ENCODE results near the gene SOX8.
"Not testable (repeated sequence)": the region's sequence is repeated elsewhere in the genome, so short reads cannot be mapped to it uniquely, and the experiment has no call there.

SOX8 gene

GRCh38 chr16:1025183-1025809, 43.7 kb downstream of the SOX8 start:
- H3K4me3 Mint-ChIP-seq, H3K27me3 Mint-ChIP-seq: not testable (repeated sequence)

DNA sequence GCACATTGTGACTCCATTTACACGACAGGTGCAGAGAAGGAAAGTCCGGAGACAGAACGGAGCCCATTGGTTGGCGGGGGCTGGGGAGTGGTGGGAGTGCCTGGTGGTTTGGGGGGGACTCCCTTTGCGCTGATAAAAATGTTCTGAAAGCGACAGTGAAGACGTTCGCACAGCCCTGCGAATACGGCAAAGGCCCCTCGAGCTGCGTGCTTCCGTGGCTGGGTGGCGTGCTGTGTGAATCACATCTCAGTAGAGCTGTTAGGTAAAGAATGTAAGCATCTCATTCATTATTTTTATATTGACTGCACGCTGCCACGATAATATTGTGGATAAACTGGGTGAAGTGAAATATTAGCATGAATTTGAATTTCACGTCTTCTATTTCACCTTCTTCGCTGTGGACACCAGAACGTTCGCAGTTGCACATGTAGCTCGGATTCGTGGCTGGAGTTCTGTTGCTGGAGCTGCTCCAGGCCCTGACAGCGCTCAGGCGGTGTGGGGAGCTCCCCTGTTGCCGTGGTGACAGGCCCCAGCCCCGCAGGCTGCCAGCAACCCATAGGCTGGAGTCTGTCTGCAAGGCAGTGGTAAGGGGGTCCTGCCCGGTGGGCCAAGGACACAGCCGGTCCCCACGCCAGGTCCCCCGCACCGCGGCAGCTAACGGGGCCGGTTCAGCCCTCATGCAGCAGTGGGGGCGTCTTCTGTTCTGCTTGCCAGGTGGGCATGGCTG, 44.6 kb downstream of the SOX8 start:
- no peak overlapping the region for H3K4me3 Mint-ChIP-seq
- peaks cover 4% of the 10 kb centered on the region for H3K27me3 Mint-ChIP-seq
- no peaks in the 10 kb centered on the region for H3K9me3 Mint-ChIP-seq
- H3K27ac Mint-ChIP-seq = no peak overlapping the region
- no peaks in the 10 kb centered on the region for H3K4me1 Mint-ChIP-seq (ENCODE audit: low read depth)
- no peaks in the 10 kb centered on the region for H3K36me3 Mint-ChIP-seq (ENCODE audit: low read depth)

More at GRCh38 chr16:1025183-1025809, 43.7 kb downstream of the SOX8 start:
- H3K9me3 Mint-ChIP-seq; H3K36me3 Mint-ChIP-seq (ENCODE audit: low read depth); H3K27ac Mint-ChIP-seq; H3K4me1 Mint-ChIP-seq (ENCODE audit: low read depth): not testable (repeated sequence)

DNA sequence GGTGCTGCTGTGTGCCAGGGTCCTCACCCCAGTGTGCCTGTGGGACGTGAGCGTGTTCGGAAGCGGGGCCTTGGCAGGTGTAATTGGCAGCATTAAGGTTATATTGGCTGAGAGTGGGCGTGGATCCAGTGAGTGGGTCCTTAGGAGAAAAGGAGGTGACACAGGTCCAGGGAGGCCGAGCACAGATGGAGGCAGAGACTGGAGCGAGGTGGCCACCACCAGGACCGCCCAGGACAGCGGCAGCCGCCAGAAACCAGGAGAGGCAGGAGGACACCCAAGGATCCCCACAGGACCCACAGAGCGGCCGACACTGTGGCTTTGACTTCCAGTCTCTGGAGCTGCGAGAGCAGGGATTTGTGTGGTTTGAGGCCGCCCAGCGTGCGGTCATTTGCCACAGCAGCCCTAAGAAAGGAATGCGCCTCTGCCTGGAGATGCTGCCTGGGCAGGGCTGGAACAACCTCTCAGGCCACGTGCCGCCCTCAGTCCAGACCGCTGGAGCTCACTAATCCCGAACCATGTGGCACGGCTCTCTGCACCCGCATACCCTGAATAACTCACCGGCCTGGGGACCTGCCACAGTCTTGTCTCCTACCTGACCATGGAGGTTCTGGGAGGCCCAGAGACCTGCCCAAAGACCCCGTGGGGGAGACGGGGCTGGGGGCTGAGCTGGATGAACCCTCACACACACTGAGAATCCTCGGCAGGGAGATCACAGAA, 45.4 kb downstream of the SOX8 start:
- Mint-ChIP-seq H3K27me3 (peaks cover 4% of the 10 kb centered on the region), H3K36me3 (ENCODE audit: low read depth) (no peaks in the 10 kb centered on the region), H3K4me1 (ENCODE audit: low read depth) (no peaks in the 10 kb centered on the region), H3K27ac (no peak overlapping the region), H3K4me3 (no peak overlapping the region), H3K9me3 (no peaks in the 10 kb centered on the region)

DNA sequence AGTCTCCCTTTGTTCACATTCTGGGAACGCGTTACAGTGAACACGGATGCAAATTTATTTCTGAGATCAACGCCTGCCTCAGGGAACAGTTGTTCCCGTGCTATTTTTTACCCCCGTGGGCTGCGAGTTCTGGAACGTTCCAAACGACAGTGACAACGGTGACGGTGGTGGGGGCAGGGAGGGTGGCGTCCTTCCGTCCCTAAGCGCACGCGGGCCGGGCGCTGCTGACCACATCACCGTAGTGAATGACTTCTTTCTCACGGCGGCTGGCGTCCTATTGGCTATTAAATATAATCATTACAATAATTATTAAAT, 45.9 kb downstream of the SOX8 start:
- Mint-ChIP-seq H3K36me3 (ENCODE audit: low read depth) (no peaks in the 10 kb centered on the region), H3K4me1 (ENCODE audit: low read depth) (no peaks in the 10 kb centered on the region), H3K9me3 (no peaks in the 10 kb centered on the region), H3K4me3 (no peak overlapping the region), H3K27me3 (peaks cover 4% of the 10 kb centered on the region), H3K27ac (no peak overlapping the region)

- Mint-ChIP-seq H3K36me3 (ENCODE audit: low read depth) (no peaks in the 10 kb centered on the region), H3K4me1 (ENCODE audit: low read depth) (no peaks in the 10 kb centered on the region), H3K9me3 (no peaks in the 10 kb centered on the region), H3K4me3 (no peak overlapping the region), H3K27me3 (peaks cover 4% of the 10 kb centered on the region), H3K27ac (no peak overlapping the region)
Observed at GRCh38 chr16:1028056-1028455, 46.5 kb downstream of the SOX8 start.

- no peak overlapping the region for H3K27ac Mint-ChIP-seq
- no peaks in the 10 kb centered on the region for H3K36me3 Mint-ChIP-seq (ENCODE audit: low read depth)
- H3K27me3 Mint-ChIP-seq = peaks cover 4% of the 10 kb centered on the region
- H3K4me3 Mint-ChIP-seq = no peak overlapping the region
- H3K9me3 Mint-ChIP-seq = no peaks in the 10 kb centered on the region
- no peaks in the 10 kb centered on the region for H3K4me1 Mint-ChIP-seq (ENCODE audit: low read depth)
Observed at GRCh38 chr16:1028524-1029258, 47.1 kb downstream of the SOX8 start.

DNA sequence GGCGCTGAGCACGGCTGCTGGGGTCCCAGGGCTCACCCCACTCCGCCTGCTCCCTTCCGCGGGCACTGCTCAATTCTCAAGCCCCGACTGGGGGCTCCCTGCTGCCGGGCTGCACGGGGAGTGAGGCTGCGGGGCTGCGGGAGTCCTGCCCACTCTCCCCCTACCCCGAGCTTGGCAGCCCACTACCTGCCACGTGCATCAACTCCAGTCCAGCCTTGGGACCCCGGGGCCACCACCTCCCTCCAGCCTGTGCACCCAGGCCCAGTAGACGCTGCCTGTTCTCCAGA, 47.6 kb downstream of the SOX8 start:
- no peak overlapping the region for H3K4me3 Mint-ChIP-seq
- peaks cover 4% of the 10 kb centered on the region for H3K27me3 Mint-ChIP-seq
- H3K9me3 Mint-ChIP-seq = no peaks in the 10 kb centered on the region
- H3K27ac Mint-ChIP-seq = no peak overlapping the region
- H3K36me3 Mint-ChIP-seq (ENCODE audit: low read depth) = no peaks in the 10 kb centered on the region
- no peaks in the 10 kb centered on the region for H3K4me1 Mint-ChIP-seq (ENCODE audit: low read depth)

DNA sequence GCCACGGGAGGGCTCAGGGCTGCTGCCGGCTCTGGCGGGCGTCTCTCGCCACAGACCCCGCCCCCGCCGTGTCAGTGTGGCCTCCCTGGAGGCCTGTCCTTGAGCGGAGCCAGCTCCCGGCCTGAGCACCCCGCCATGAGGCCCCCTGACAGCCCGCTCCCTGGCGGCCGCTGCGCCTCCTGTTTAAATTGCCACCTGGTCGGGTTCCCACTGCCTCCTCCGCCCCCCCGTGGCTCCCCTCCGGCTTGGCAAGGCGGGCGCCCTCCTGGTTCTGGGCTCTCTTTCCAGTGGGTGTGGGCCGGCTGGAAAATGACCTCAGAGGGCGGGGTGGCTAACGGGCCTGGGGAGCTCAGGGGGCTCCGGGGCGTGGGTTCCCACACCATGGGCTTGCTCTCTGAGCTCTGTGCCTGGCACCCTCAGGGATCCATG, 48.9 kb downstream of the SOX8 start:
- no peaks in the 10 kb centered on the region for H3K36me3 Mint-ChIP-seq (ENCODE audit: low read depth)
- H3K4me3 Mint-ChIP-seq = no peak overlapping the region
- H3K9me3 Mint-ChIP-seq = no peaks in the 10 kb centered on the region
- no peak overlapping the region for H3K27ac Mint-ChIP-seq
- peaks cover 4% of the 10 kb centered on the region for H3K27me3 Mint-ChIP-seq
- H3K4me1 Mint-ChIP-seq (ENCODE audit: low read depth) = no peaks in the 10 kb centered on the region

DNA sequence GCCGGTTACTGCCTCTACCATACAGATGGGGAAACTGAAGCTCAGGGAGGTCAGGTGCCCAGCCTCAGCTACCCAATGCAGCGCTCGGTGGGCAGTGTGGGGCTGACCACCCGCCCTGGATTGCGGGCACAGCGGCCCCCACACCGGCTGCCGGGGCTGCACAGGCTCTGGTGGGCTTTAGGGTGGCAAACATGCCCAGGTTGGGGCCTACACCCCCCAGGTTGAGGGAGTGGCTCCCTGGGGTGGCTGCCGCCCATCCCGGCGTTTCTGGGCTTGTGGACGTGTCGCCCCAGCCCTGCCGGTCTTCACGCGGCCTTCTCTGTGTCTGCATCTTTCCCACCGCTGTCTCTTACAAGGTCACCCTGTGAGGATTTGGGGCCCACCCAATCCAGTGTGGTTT, 50.1 kb downstream of the SOX8 start:
- no peaks in the 10 kb centered on the region for H3K9me3 Mint-ChIP-seq
- H3K4me3 Mint-ChIP-seq = no peak overlapping the region
- no peaks in the 10 kb centered on the region for H3K4me1 Mint-ChIP-seq (ENCODE audit: low read depth)
- H3K27ac Mint-ChIP-seq = no peak overlapping the region
- no peaks in the 10 kb centered on the region for H3K36me3 Mint-ChIP-seq (ENCODE audit: low read depth)
- peaks cover 4% of the 10 kb centered on the region for H3K27me3 Mint-ChIP-seq

- Mint-ChIP-seq H3K4me1 (ENCODE audit: low read depth) (no peaks in the 10 kb centered on the region), H3K27ac (no peak overlapping the region), H3K9me3 (no peaks in the 10 kb centered on the region), H3K27me3 (peaks cover 4% of the 10 kb centered on the region), H3K36me3 (ENCODE audit: low read depth) (no peaks in the 10 kb centered on the region), H3K4me3 (no peak overlapping the region)
Observed at GRCh38 chr16:1032607-1033006, 51.0 kb downstream of the SOX8 start.

DNA sequence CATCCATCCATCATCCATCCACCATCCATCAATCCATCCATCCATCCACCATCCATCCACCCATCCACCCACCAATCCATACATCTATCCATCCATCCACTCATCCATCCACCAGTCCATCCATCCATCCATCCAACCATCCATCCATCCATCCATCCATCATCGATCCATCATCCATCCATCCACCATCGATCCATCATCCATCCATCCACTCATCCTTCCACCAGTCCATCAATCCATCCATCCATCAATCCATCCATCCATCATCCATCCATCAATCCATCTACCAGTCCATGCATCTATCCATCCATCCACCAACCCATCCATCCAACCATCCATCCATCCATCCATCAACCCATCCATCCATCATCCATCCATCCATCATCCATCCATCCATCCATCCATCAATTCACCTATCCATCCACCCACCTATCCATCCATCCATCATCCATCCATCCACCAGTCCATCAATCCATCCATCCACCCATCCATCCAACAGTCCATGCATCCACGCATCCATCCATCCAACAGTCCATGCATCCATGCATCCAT, 51.6 kb downstream of the SOX8 start:
- Mint-ChIP-seq H3K4me3 (no peak overlapping the region), H3K36me3 (ENCODE audit: low read depth) (no peaks in the 10 kb centered on the region), H3K27me3 (peaks cover 4% of the 10 kb centered on the region), H3K4me1 (ENCODE audit: low read depth) (no peaks in the 10 kb centered on the region), H3K9me3 (no peaks in the 10 kb centered on the region), H3K27ac (no peak overlapping the region)

DNA sequence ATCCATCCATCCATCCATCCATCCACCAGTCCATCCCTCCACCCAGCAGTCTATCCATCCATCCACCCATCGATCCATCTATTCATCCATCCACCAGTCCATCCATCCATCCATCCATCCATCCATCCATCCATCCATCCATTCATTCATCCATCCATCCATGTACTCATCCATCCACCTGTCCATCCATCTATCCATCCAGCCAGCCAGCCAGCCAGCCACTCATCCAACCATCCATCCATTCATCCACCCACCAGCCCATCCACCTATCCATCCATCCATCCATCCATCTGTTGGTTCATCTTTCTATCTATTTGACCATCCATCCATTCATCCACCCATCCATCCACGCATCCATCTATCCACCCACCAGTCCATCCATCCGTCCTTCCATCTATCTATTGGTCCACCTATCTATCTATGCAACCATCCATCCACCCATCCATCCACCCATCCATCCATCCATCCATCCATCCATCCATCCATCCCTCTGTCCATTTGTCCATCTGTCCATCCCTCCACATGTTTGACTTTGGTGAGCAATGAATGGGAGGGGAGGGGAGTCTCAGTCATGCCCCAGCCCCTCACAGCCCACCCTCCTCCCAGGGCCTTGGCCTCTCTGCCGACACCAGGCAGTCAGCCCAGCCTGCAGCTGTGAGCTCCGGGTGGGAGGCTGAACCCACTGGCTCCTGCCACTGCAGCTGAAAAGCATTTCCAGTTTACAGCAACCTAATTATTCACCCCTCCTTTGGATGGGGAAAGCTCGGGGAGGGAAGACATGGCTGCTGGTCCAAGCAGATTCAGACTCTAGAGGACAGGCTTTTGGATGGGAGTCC, 52.9 kb downstream of the SOX8 start:
- Mint-ChIP-seq H3K27ac (no peak overlapping the region), H3K9me3 (no peaks in the 10 kb centered on the region), H3K4me1 (ENCODE audit: low read depth) (no peaks in the 10 kb centered on the region), H3K4me3 (no peak overlapping the region), H3K36me3 (ENCODE audit: low read depth) (no peaks in the 10 kb centered on the region), H3K27me3 (peaks cover 2% of the 10 kb centered on the region)

DNA sequence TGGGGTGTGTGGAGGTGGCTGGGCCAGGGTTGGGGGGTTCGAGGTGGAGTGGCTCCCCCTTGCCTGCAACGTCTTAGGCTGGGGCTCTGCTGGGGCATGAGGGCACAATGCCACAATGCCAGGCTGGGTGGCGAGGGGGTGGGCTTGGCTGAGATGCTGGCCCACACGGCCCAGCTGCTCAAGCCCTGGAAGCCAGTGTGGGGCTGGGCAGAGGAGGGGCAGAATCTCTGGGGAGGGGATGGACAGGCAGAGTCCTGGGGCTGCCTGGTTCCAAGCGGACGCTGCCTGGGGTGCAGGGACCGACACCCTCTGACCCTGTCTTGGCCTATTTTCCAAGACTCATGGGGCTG, 53.5 kb downstream of the SOX8 start:
- Mint-ChIP-seq H3K4me1 (ENCODE audit: low read depth) (no peaks in the 10 kb centered on the region), H3K4me3 (no peak overlapping the region), H3K27me3 (no peaks in the 10 kb centered on the region), H3K36me3 (ENCODE audit: low read depth) (no peaks in the 10 kb centered on the region), H3K9me3 (no peaks in the 10 kb centered on the region), H3K27ac (no peak overlapping the region)

DNA sequence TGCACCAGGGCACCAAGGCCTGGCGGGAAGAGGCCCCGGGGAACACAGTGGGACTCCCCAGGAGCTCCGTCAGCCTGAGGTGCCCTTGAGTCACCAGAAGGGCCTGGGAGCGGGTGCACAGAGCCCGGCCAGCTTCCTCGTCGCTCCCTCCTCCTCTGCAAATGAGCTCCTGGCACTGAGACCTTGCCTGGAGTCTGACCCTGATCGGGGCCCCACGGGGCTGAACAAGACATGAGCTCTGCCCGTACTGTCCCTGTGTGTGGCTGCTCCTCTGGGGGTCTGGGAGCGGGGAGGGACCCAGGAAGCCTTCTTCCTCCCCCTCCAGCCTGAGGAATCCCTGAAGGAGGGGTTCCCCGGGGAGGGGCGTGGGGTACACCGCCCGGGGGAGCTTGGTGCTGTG, 54.6 kb downstream of the SOX8 start:
- H3K27me3 Mint-ChIP-seq = no peaks in the 10 kb centered on the region
- no peak overlapping the region for H3K4me3 Mint-ChIP-seq
- H3K36me3 Mint-ChIP-seq (ENCODE audit: low read depth) = no peaks in the 10 kb centered on the region
- no peaks in the 10 kb centered on the region for H3K9me3 Mint-ChIP-seq
- H3K4me1 Mint-ChIP-seq (ENCODE audit: low read depth) = no peaks in the 10 kb centered on the region
- H3K27ac Mint-ChIP-seq = no peak overlapping the region

Measured in stimulated activated naive CD8-positive, alpha-beta T cell treated with anti-CD3 and anti-CD28 coated beads, Interleukin-15, Interleukin-2, amounts not matched to agents 100 ng/mL and 50 ng/mL, for 24 hours (primary cell).